HG02610 (cell line): ENCODE measurements around the gene RCHY1.

ENCODE experiments used
- ATAC-seq: cut with Tn5 transposase; IDR thresholded peaks from one replicate; pipeline ENCODE4 v1.9.1; 2021; ENCODE audit warnings: mild to moderate bottlenecking, moderate library complexity; ENCODE audit not compliant: unreplicated experiment

The RCHY1 gene

GRCh38 chr4:75432683-75433082 is 81.5 kb downstream of the RCHY1 start:
- ATAC-seq, result no peak

- ATAC-seq, result no peak
Observed at GRCh38 chr4:75429208-75429607, 85.0 kb downstream of the RCHY1 start.
